Activated CD8-positive, alpha-beta memory T cell treated with anti-CD3 and anti-CD28 coated beads, Interleukin-2, amount 50 U/mL, for 48 hours (primary cell): ENCODE data around the gene TRMU.

Experiments
- DNase-seq: peaks from one replicate; pipeline ENCODE4 v3.0.0-alpha.2; 2020

TRMU gene

GRCh38 chr22:46335201-46336118 is at the start of gene TRMU:
Gene TRMU, plus strand, starts transcription at chr22:46335714. Its CDS starts 51 bp downstream, at chr22:46335765.
- DNase-seq, result peak; percentile 90

- no peak for DNase-seq
Observed at GRCh38 chr22:46286006-46286405, 49.5 kb upstream of the TRMU start.

DNA sequence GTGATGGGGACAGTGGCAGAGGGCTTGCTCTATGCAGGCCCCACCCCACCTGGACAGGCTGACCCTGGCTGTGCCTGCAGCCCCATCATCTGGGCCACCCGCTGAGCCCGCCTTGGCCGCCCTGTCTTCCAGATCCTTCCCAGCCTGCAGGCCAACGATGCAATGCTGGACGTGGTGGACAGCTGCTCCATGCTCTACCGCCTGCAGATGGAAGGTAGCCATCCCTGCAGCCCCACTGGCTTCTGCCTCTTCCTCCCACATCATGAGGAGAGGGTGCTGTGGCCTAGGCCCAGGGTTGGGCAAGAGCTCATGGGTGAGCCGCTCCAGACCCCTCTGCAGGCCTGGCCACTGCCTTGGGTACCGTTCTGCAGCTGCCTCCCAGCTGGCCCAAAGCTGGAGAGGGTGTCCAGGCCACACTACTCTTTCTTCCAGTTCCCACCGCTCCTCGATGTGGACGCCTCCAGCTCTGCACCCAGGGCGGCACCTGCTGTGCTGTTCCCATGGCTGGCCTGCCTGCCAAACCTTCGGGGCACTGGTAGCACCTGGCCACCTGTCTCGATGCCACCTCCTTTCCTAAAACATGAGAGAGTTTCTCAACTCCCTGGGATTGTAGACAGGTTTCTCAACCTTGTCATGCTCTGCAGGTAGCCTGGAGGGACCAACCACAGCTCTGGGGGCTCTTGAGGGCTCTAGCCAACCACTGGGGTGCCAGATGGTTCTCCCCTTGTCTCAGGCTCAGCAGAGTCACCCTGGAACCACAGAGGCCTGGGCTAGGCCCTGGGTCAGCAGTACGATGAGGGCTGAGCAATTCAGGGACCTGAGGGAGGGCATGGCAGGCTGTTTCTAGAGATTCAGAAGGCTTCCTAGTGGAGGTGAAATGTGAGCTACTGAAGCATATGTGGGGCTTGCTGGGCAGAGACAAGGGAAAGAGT is 48.3 kb upstream of the TRMU start:
- no peak for DNase-seq

DNA sequence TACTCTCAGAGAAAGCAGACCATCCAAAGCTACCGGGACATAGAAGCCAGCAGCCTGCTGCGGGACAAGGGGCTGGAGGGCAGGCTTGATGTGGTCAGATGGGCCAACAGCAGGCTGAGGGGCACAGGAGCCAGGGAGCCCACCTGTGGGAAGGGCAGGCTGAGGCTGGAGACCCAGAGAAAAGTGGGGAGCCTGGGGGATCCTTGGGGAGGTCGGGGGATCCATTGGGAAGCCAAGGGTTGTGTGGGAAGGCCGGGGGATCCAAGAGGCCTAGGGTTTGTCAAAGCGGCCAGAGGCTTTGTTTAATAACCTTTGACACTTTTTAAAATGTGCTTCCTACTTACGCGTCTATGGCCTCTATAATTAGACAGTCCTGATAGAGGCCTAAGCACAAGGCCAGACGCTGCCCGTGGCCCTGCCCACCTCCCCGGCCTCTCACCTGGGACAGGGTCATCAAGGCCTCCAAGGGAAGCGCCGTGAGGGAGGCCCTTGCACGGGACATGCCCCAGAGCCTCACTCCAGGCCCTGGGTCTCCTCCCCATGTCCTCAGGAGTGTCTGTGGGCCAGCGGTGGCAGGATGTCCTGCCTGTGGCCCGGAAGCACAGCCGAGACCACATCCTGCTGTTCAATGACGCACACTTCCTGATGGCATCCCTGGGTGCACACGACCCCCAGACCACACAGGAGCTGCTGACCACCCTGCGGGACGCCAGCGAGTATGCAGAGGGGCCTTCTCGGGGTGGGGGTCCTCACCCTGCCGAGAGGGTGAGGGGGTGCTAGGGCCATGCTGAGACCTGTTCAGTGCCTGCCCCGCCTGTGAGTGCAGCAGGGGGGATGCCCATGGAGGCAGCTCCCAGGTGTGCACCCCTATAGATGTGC is 47.4 kb upstream of the TRMU start:
- DNase-seq, result no peak

- DNase-seq, result no peak
Observed at GRCh38 chr22:46288846-46289243, 46.7 kb upstream of the TRMU start.

DNA sequence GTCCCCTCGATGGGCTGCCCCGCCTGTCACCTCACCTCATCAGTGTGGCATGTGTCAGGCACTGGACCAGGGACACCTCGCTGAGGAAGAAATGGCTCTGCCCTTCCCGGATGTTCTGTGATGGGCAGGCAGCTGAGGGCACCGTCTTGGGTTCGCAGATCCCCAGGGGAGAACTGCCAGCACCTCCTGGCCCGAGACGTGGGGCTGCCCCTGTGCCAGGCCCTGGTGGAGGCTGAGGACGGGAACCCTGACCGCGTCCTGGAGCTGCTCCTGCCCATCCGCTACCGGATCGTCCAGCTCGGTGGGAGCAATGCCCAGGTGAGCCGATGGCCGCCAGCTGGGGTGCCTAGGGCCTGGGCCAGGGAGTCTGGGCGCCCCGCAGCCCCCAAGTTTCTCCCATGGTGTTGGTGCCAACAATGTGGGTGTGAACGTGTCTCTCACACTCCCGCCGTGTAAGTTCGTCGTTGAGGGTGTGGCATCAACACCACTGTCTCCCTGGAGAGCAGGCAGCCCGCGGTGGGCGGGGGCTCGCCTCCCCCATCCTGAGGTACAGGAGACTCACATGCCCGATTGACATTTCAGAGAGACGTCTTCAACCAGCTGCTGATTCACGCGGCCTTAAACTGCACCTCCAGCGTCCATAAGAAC is 46.1 kb upstream of the TRMU start:
- DNase-seq, result no peak

GRCh38 chr22:46290121-46290842 is 45.2 kb upstream of the TRMU start:
- DNase-seq, result no peak

- no peak for DNase-seq
Observed at GRCh38 chr22:46290843-46291785, 44.4 kb upstream of the TRMU start.

DNA sequence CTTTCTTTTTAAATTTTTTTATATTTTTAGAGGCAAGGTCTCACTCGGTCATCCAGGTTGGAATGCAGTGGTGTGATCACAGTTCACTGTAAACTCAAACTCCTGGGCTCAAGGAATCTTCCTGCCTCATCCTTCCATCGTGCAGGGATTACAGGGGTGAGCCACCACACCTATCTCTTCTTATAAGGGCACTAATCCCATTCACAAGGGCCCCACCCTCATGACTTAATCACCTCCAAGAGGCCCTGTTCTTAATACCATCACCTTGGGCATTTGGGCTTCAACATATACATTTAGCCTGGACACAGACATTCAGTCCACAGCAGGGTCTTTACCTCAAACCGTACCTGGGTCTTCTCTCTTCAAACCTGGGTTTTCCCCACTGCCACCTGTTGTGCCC is 43.3 kb upstream of the TRMU start:
- no peak for DNase-seq

DNA sequence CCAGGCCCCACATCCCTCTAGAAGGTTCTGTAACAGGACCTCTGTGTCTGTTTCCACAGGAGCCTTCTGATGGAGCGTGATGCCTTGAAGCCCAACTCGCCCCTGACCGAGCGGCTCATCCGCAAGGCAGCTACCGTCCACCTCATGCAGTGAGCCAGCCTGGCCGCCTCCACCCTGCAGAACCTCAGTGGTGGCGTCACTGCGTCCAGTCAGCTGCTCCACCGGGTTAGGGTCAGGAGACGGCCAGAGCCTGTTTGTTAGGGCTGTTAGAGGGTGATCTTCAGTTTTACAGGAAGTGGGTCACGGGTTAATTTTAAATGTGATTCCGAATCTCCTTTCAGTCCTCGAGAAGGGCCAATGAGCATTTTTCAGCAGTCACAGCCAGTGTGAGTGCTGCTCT is 42.8 kb upstream of the TRMU start:
- DNase-seq, result no peak

DNA sequence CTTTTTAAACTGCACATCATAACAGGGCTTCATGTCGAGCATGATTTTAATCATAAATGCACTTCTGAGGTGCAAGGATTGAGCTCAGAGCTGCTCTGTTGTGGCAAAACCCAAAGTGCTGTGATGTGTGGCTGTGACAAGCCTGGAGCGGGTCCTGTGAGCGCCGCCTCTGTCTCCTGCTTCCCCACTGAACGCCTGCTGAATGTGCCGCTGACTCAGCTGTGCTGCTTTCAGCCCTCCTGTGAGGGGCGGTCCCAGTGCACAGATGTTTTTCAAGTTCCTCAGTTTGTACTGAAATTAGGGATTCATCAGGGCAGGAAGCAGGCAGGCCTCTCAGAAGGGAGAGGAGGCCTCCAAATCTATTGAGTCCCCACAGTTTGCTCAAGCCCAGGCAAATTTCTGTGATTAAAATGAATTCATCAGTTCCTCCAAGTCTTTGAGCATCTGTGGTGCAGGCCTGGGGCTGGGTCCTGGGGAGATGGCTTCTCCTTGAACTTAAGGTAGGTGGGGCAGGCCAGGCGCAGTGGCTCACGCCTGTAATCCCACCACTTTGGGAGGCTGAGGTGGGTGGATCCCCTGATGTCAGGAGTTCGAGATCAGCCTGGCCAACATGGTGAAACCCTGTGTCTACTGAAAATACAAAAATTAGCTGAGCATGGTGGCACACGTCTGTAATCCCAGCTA is 41.8 kb upstream of the TRMU start:
- no peak for DNase-seq

DNA sequence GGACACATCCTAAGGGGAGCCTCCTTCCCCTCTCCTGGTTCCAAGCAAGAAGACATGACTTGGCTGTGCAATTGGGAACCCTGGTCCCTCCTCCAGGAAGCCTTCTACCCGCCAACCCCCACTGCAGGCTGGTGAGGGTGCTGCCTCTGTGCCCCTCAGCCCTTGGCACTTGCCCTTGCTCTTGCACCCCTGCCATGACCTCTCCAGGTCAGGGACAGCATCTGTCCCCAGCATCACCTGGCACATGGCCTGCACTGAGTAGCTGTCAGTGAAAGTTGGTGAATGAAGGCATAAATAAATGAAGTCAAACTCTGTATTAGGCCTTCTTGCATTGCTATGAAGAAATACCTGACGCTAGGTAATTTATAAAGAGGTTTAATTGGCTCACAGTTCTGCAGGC is 40.7 kb upstream of the TRMU start:
- DNase-seq, result no peak

- DNase-seq, result no peak
Observed at GRCh38 chr22:46295277-46295971, 40.1 kb upstream of the TRMU start.

GRCh38 chr22:46296257-46297150 is 39.0 kb upstream of the TRMU start, which contains the start of gene GTSE1:
Gene GTSE1, plus strand, starts transcription at chr22:46296870. Its CDS starts 531 bp downstream, at chr22:46297401.
- DNase-seq, result peak; percentile 98

GRCh38 chr22:46297151-46297812 is 38.2 kb upstream of the TRMU start:
- DNase-seq, result peak; percentile 67

- DNase-seq, result no peak
Observed at GRCh38 chr22:46299101-46299500, 36.4 kb upstream of the TRMU start.

DNA sequence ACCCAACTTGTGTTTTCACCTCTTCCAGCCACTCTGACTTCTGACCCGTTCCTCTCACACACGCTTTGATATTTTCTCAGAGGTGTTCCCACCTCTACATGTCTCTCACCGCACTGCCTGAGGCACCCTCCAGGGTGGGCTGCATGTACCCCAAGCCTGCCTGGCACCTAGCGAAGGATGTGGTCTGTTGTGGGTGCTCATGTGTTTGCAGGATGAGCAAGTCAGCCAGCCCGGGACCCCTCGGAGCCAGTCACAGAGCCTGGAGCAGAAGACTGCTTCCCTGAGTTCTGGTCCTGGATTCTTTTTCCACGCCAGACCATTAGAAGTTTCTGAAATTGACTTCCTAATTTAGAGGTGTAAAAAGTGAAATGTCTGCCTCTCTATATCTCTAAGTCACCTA is 35.0 kb upstream of the TRMU start:
- DNase-seq, result no peak
